BE2C (cell line): ENCODE data around the gene NANOS3.

Experiments used
- DNase-seq: peaks from one replicate; pipeline ENCODE4 v3.0.0-alpha.2; 2020
- H3K27me3 ChIP-seq: fragments of 250-450 bp; sonication (Bioruptor Pico); 2 replicates; pipeline ENCODE4 v1.5.1; 2020; ENCODE audit warnings: mild to moderate bottlenecking
- H3K36me3 ChIP-seq: fragments of 250-450 bp; sonication (Bioruptor Pico); 2 replicates; pipeline ENCODE4 v1.5.1; 2020; ENCODE audit warnings: mild to moderate bottlenecking
- H3K4me1 ChIP-seq: fragments of 250-450 bp; sonication (Bioruptor Pico); 2 replicates; pipeline ENCODE4 v1.5.1; 2020
- H3K4me3 ChIP-seq: 2 replicates; pipeline ENCODE4 v1.5.1; 2011; ENCODE audit warnings: low read depth, low read length
- H3K9me3 ChIP-seq: fragments of 250-450 bp; sonication (Bioruptor Pico); 2 replicates; pipeline ENCODE4 v1.5.1; 2020
- TF ChIP-seq, protein P1 (sequence below): IDR thresholded peaks from 2 replicates; pipeline ENCODE4 v1.5.1; 2012; ENCODE audit warnings: mild to moderate bottlenecking, low read depth, low read length

The NANOS3 gene

DNA sequence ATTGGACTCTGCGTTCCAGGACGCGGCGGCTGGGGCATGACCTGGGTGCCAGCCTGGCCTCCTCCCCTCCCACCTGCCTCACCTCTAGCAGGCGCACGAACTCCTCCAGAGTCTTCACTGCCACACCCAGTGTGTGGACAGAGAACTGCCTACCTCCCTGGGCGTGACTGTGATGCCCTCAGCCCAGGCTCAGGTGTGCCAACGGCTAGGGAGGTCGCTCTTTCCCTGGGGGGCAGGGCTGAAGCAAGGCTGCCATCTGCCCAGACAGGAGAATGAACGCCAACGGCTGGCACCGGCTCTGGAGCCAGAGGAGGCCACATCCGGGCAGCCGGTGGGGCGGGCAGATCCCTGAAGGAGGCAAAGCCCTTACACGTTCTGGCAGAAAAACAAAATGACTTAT lies 11.3 kb downstream of the NANOS3 start:
- TF ChIP-seq, protein P1, sequence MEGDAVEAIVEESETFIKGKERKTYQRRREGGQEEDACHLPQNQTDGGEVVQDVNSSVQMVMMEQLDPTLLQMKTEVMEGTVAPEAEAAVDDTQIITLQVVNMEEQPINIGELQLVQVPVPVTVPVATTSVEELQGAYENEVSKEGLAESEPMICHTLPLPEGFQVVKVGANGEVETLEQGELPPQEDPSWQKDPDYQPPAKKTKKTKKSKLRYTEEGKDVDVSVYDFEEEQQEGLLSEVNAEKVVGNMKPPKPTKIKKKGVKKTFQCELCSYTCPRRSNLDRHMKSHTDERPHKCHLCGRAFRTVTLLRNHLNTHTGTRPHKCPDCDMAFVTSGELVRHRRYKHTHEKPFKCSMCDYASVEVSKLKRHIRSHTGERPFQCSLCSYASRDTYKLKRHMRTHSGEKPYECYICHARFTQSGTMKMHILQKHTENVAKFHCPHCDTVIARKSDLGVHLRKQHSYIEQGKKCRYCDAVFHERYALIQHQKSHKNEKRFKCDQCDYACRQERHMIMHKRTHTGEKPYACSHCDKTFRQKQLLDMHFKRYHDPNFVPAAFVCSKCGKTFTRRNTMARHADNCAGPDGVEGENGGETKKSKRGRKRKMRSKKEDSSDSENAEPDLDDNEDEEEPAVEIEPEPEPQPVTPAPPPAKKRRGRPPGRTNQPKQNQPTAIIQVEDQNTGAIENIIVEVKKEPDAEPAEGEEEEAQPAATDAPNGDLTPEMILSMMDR, result no peak
- H3K27me3 ChIP-seq, result no peaks in the 10 kb centered on the region

DNA sequence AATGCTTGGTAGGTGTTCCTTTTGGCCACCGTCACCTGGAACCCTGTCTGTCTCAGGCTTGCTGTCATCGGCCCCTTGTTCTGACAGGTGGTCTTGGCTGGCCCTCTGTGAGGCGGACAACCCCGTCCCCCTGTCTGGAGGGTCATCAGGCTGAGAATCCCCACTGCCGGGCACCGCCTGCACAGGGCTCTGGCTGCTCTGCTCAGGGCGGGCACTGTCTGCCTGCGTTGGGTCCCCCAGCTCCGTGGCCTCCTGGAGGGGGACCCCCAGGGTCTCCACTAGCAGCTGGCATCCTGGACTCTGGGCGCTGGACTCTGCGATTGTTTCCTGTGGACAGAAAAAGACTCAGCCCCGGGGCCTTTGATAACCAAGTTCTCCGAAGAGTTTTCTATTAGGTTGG lies 13.2 kb downstream of the NANOS3 start:
- Histone ChIP-seq H3K4me1 (no peaks in the 10 kb centered on the region), H3K9me3 (no peaks in the 10 kb centered on the region), H3K4me3 (no peak overlapping the region), H3K36me3 (no peaks in the 10 kb centered on the region), H3K27me3 (no peaks in the 10 kb centered on the region)
- no peak for DNase-seq
- TF ChIP-seq, protein P1, result no peak

More for the DNA sequence above, 11.3 kb downstream of the NANOS3 start:
- no peaks in the 10 kb centered on the region; the same call in 1 of the 2 replicates for H3K4me1 ChIP-seq
- no peaks in the 10 kb centered on the region for H3K36me3 ChIP-seq
- no peaks in the 10 kb centered on the region for H3K9me3 ChIP-seq
- no peak overlapping the region for H3K4me3 ChIP-seq
- DNase-seq, result no peak

DNA sequence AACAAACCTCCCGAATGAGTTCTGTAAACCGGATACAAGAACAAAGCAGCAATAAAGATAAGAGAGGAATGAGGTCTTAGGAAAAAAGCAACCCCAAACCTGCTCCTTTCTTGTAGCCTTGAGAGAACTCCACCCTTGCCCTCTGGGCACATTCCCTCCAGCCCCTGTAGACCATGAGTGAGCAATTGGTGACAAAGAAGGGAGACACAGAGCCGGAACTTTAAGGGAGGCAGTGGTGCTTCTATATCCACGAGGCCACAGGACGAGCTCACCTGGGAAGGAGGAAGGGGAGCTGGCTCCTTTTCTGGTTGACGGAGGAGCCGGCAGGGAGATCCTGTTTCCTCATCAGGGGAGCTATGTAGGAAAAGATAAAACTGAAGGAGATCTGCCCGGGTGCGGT lies 15.9 kb downstream of the NANOS3 start:
- TF ChIP-seq, protein P1, result no peak
- no peaks in the 10 kb centered on the region for H3K4me1 ChIP-seq
- no peaks in the 10 kb centered on the region for H3K27me3 ChIP-seq
- H3K4me3 ChIP-seq, result no peak overlapping the region
- H3K9me3 ChIP-seq, result no peaks in the 10 kb centered on the region
- DNase-seq, result no peak
- no peaks in the 10 kb centered on the region for H3K36me3 ChIP-seq

DNA sequence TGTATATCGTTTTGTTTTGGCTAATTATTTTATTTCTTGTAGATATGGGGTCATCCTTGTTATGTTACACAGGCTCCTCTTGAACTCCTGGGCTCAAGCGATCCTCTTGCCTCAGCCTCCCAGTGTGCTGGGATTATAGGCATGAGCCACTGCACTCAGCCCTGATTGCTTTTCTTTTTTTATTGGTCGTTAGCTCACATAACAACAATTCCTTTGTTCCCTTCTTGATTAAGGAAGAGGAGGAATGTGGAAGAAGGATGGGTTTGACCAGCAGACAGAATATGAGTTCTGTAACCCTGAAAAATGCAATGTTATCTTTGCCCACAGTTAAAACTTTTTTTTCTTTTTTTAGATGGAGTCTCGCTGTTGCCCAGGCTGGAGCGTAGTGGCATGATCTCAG lies 17.6 kb downstream of the NANOS3 start:
- no peaks in the 10 kb centered on the region for H3K4me1 ChIP-seq
- H3K36me3 ChIP-seq, result no peaks in the 10 kb centered on the region
- TF ChIP-seq, protein P1, result no peak
- DNase-seq, result no peak
- no peaks in the 10 kb centered on the region for H3K9me3 ChIP-seq
- H3K27me3 ChIP-seq, result no peaks in the 10 kb centered on the region
- H3K4me3 ChIP-seq, result no peak overlapping the region

DNA sequence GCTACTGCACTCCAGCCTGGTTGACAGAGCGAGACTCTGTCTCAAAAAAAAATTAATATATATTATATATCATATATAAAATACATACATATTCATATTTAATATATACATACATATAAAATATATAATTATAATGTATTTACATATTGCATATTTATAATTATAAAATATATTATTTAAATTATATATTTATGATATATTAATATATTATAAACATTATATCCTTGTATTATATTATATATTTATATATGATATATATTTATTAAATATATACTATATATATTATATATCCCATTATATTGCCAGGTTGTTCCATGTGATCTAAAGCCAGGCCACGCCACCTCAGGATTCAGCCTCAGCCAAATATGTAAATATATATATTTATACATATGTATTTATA lies 19.3 kb downstream of the NANOS3 start:
- H3K4me1 ChIP-seq, result no peaks in the 10 kb centered on the region
- TF ChIP-seq, protein P1, result no peak

DNA sequence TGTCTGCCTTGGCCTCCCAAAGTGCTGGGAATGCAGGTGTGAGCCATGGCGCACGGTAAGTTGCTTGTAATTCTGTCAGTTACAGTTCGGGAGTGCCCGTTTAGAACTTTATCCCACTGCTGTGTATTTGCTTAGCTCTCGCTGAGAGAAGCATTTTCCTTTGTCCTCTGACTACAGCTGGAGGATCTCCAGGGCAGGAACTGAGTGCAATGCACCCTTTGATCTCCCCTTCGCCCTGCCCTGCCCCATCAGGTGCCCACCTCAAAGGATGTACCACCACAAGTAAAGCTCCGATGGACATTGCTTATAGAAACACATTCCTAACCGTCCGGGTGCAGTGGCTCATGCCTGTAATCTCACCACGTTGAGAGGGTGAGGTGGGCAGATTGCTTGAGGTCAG lies 22.5 kb downstream of the NANOS3 start:
- Histone ChIP-seq H3K27me3 (no peaks in the 10 kb centered on the region), H3K4me3 (no peak overlapping the region), H3K36me3 (no peaks in the 10 kb centered on the region), H3K4me1 (no peaks in the 10 kb centered on the region), H3K9me3 (no peaks in the 10 kb centered on the region)
- no peak for DNase-seq
- TF ChIP-seq, protein P1, result no peak

More for the DNA sequence above, 19.3 kb downstream of the NANOS3 start:
- H3K27me3 ChIP-seq, result no peaks in the 10 kb centered on the region
- H3K4me3 ChIP-seq, result no peak overlapping the region
- H3K9me3 ChIP-seq, result no peaks in the 10 kb centered on the region
- DNase-seq, result no peak
- no peaks in the 10 kb centered on the region for H3K36me3 ChIP-seq
